Measurements from ENCODE around the gene IL1RAPL2. TPM values are rescaled to one million over a fixed set of nuclear protein-coding genes. Genes with fewer than 3 reads are reported as not detected.

IL1RAPL2 gene
- total and polyA plus RNA-seq, 2 donors (not counting 3 experiments of a cell fraction or from before 2014, with no cell fraction given), result not detected

GRCh38 chrX:104988038-104988437 lies 422.0 kb downstream of the IL1RAPL2 start:
- Histone ChIP-seq H2AFZ (ENCODE audit: low read depth, low read length) (no peak overlapping the region), H3K36me3 (ENCODE audit: control insufficient read depth in 2 of 2, extremely low read depth in 1 of 2, insufficient read depth in 2 of 2, low read length in 2 of 2) (no peaks in the 10 kb centered on the region), H4K20me1 (replicated peaks; ENCODE audit: control insufficient read depth, extremely low read depth, insufficient read depth, low read length) (no peaks in the 10 kb centered on the region), H3K9me3 (replicated peaks; ENCODE audit: control insufficient read depth, insufficient read depth, low read length) (no peaks in the 10 kb centered on the region), H3K4me2 (ENCODE audit: insufficient read depth, low read length) (no peak overlapping the region), H3K27ac (ENCODE audit: insufficient read depth, low read depth, low read length) (no peak overlapping the region), H3K9ac (replicated peaks; ENCODE audit: extremely low read depth, insufficient read depth, low read length) (no peak overlapping the region), H3K4me3 (replicated peaks in 1 of 3; ENCODE audit: insufficient read depth in 1 of 3, low read depth in 1 of 3, low read length in 3 of 3) (no peak overlapping the region), H3K9me1 (replicated peaks; ENCODE audit: control insufficient read depth, extremely low read depth, insufficient read depth, low read length) (no peaks in the 10 kb centered on the region), H3K4me1 (ENCODE audit: control insufficient read depth, extremely low read depth, insufficient read depth, low read length) (no peaks in the 10 kb centered on the region), H3K79me2 (ENCODE audit: control insufficient read depth, insufficient read depth, low read length) (no peaks in the 10 kb centered on the region), H3K27me3 (ENCODE audit: control insufficient read depth in 2 of 2, insufficient read depth in 2 of 2, low read length in 2 of 2) (no peaks in the 10 kb centered on the region)
- POLR2A ChIA-PET, result no interaction called here
- no TSS peak for BruUV-seq (replicated peaks)
- TF ChIP-seq, protein P1, sequence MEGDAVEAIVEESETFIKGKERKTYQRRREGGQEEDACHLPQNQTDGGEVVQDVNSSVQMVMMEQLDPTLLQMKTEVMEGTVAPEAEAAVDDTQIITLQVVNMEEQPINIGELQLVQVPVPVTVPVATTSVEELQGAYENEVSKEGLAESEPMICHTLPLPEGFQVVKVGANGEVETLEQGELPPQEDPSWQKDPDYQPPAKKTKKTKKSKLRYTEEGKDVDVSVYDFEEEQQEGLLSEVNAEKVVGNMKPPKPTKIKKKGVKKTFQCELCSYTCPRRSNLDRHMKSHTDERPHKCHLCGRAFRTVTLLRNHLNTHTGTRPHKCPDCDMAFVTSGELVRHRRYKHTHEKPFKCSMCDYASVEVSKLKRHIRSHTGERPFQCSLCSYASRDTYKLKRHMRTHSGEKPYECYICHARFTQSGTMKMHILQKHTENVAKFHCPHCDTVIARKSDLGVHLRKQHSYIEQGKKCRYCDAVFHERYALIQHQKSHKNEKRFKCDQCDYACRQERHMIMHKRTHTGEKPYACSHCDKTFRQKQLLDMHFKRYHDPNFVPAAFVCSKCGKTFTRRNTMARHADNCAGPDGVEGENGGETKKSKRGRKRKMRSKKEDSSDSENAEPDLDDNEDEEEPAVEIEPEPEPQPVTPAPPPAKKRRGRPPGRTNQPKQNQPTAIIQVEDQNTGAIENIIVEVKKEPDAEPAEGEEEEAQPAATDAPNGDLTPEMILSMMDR (IDR thresholded peaks at IDR 0.05; ENCODE audit: extremely low read depth in 1 of 2, insufficient read depth in 1 of 2, low read depth in 1 of 2, low read length in 2 of 2), result no peak
- no peak for TF ChIP-seq EZH2 (IDR thresholded peaks at IDR 0.05; ENCODE audit: borderline replicate concordance, low read depth, low read length, severe bottlenecking)
- no peak for TF ChIP-seq POLR2AphosphoS5 (IDR thresholded peaks at IDR 0.05; ENCODE audit: insufficient read depth, low read depth, low read length)
- TF ChIP-seq MYC (IDR thresholded peaks at IDR 0.05; ENCODE audit: low read depth, low read length), result no peak
- no peak for TF ChIP-seq POLR2A (IDR thresholded peaks at IDR 0.05; ENCODE audit: low read depth, low read length)
- no peak for TF ChIP-seq JUN (IDR thresholded peaks at IDR 0.05; ENCODE audit: borderline replicate concordance, insufficient read depth, insufficient read length, low read depth)
- TF ChIP-seq GATA2 (IDR thresholded peaks at IDR 0.05; ENCODE audit: insufficient read depth, insufficient read length, low read depth, low read length), result no peak
- TF ChIP-seq MAX (IDR thresholded peaks at IDR 0.05; ENCODE audit: insufficient read depth, insufficient read length), result no peak
- TF ChIP-seq FOS (IDR thresholded peaks at IDR 0.05; ENCODE audit: borderline replicate concordance, insufficient read depth, low read length), result no peak
- intact Hi-C loops (cut with micrococcal nuclease), result no loop called here
- dilution Hi-C loops (cut with MboI; ENCODE audit: extremely low pct_ligation_motif_present, low sequenced_read_pairs), result no loop called here
- FAIRE-seq, result no peak
- CTCF ChIA-PET, result interaction anchor here (1.4 kb wide), 1 partner anchor 202 kb away, joined by 3 read pairs; no protein-coding TSS in a partner anchor
- DNase-seq (ENCODE audit: low read depth, low spot score), result no peak
